HG02973 (cell line): ENCODE results near the gene BICRAL.
"Not testable (repeated sequence)": the region's sequence is repeated elsewhere in the genome, so short reads cannot be mapped to it uniquely, and the experiment has no call there.

Source experiments
- ATAC-seq: cut with Tn5 transposase; IDR thresholded peaks from one replicate; pipeline ENCODE4 v1.9.1; 2021; ENCODE audit warnings: moderate library complexity; ENCODE audit not compliant: unreplicated experiment

BICRAL gene

GRCh38 chr6:42781796-42782688, at the start of gene BICRAL:
TSS of gene BICRAL (plus strand) at chr6:42782052. CDS start at chr6:42822023, 39,971 bp downstream.
- no peak for ATAC-seq

- not testable (repeated sequence) for ATAC-seq
These were observed 47.9 kb upstream of the BICRAL start for GRCh38 chr6:42733867-42734481.

GRCh38 chr6:42735976-42736375, 45.9 kb upstream of the BICRAL start:
- no peak for ATAC-seq

GRCh38 chr6:42740725-42741124, 41.1 kb upstream of the BICRAL start:
- no peak for ATAC-seq

- no peak for ATAC-seq
These were observed 39.5 kb upstream of the BICRAL start for GRCh38 chr6:42742116-42742894.

- ATAC-seq: no peak
These were observed 37.4 kb upstream of the BICRAL start for GRCh38 chr6:42744351-42744893.

GRCh38 chr6:42745083-42745639, 36.7 kb upstream of the BICRAL start:
- no peak for ATAC-seq

- ATAC-seq: peak; percentile 56
These were observed 36.0 kb upstream of the BICRAL start, which contains the start of gene TBCC for GRCh38 chr6:42745640-42746462. TSS of gene TBCC (minus strand) at chr6:42746103. CDS start at chr6:42746073, 30 bp downstream.

GRCh38 chr6:42746463-42747391, 35.1 kb upstream of the BICRAL start:
- peak; percentile 42 for ATAC-seq

GRCh38 chr6:42748203-42748898, 33.5 kb upstream of the BICRAL start:
- ATAC-seq: no peak

GRCh38 chr6:42751055-42751454, 30.8 kb upstream of the BICRAL start:
- no peak for ATAC-seq

GRCh38 chr6:42754759-42755158, 27.1 kb upstream of the BICRAL start:
- ATAC-seq: no peak

- no peak for ATAC-seq
These were observed 25.1 kb upstream of the BICRAL start for GRCh38 chr6:42756722-42757121.

- no peak for ATAC-seq
These were observed 23.0 kb upstream of the BICRAL start for GRCh38 chr6:42758756-42759430.

GRCh38 chr6:42761287-42762067, 20.4 kb upstream of the BICRAL start:
- no peak for ATAC-seq

GRCh38 chr6:42762426-42762859, 19.4 kb upstream of the BICRAL start:
- no peak for ATAC-seq

- ATAC-seq: no peak
These were observed 18.9 kb upstream of the BICRAL start for GRCh38 chr6:42762950-42763349.
